ENCODE measurements around the gene MAGEA9. TPM values are rescaled to one million over a fixed set of nuclear protein-coding genes. Genes with fewer than 3 reads are reported as not detected.
A peak's percentile ranks its signal among the peaks of the same experiment; 100 is the strongest.
"Not testable (repeated sequence)": the region's sequence is repeated elsewhere in the genome, so short reads cannot be mapped to it uniquely, and the experiment has no call there.

MAGEA9 gene
- total RNA-seq: not detected

- not testable (repeated sequence) for H3K27me3 Mint-ChIP-seq; H3K27ac Mint-ChIP-seq; ATAC-seq; H3K36me3 Mint-ChIP-seq; H3K4me1 Mint-ChIP-seq (ENCODE audit: low read depth in 2 of 2); DNase-seq (ENCODE audit: low spot score); H3K9me3 Mint-ChIP-seq; H3K4me3 Mint-ChIP-seq
These were observed at the start of gene MAGEA9 for GRCh38 chrX:149781727-149782126. Gene MAGEA9 (plus strand): TSS chrX:149781930. CDS start chrX:149786211, 4,281 bp downstream.

GRCh38 chrX:149742269-149742668, 39.5 kb upstream of the MAGEA9 start:
- not testable (repeated sequence) for H3K27me3 Mint-ChIP-seq; H3K4me3 Mint-ChIP-seq; H3K4me1 Mint-ChIP-seq (ENCODE audit: low read depth in 2 of 2); H3K27ac Mint-ChIP-seq; H3K36me3 Mint-ChIP-seq; DNase-seq (ENCODE audit: low spot score); H3K9me3 Mint-ChIP-seq; ATAC-seq

- DNase-seq (ENCODE audit: low spot score); ATAC-seq; H3K27me3 Mint-ChIP-seq; H3K36me3 Mint-ChIP-seq; H3K4me3 Mint-ChIP-seq; H3K4me1 Mint-ChIP-seq (ENCODE audit: low read depth in 2 of 2); H3K9me3 Mint-ChIP-seq; H3K27ac Mint-ChIP-seq: not testable (repeated sequence)
These were observed 35.2 kb upstream of the MAGEA9 start for GRCh38 chrX:149746390-149747007.

GRCh38 chrX:149757206-149758067, 24.3 kb upstream of the MAGEA9 start:
- Mint-ChIP-seq H3K4me3 (no peak overlapping the region), H3K36me3 (no peaks in the 10 kb centered on the region), H3K27ac (no peak overlapping the region), H3K4me1 (ENCODE audit: low read depth in 2 of 2) (peaks cover 0 to 4% of the 10 kb centered on the region in 2 donors), H3K9me3 (no peaks in the 10 kb centered on the region), H3K27me3 (peaks cover 0 to 15% of the 10 kb centered on the region in 2 donors)
- DNase-seq (ENCODE audit: low spot score) (no peak), ATAC-seq (peak in 1 of 2 donors; percentile 37)

GRCh38 chrX:149758068-149758714, 23.5 kb upstream of the MAGEA9 start:
- peaks cover 0 to 4% of the 10 kb centered on the region in 2 donors for H3K4me1 Mint-ChIP-seq (ENCODE audit: low read depth in 2 of 2)
- H3K4me3 Mint-ChIP-seq: no peak overlapping the region
- no peak for ATAC-seq
- no peaks in the 10 kb centered on the region for H3K9me3 Mint-ChIP-seq
- H3K36me3 Mint-ChIP-seq: no peaks in the 10 kb centered on the region
- DNase-seq (ENCODE audit: low spot score): no peak
- no peak overlapping the region for H3K27ac Mint-ChIP-seq
- H3K27me3 Mint-ChIP-seq: peaks cover 0 to 15% of the 10 kb centered on the region in 2 donors

GRCh38 chrX:149758715-149759078, 23.0 kb upstream of the MAGEA9 start:
- not testable (repeated sequence) for DNase-seq (ENCODE audit: low spot score); H3K4me3 Mint-ChIP-seq; ATAC-seq; H3K9me3 Mint-ChIP-seq; H3K27ac Mint-ChIP-seq; H3K4me1 Mint-ChIP-seq (ENCODE audit: low read depth in 2 of 2); H3K36me3 Mint-ChIP-seq
- H3K27me3 Mint-ChIP-seq: peaks cover 0 to 12% of the 10 kb centered on the region in 2 donors

GRCh38 chrX:149759824-149760223, 21.9 kb upstream of the MAGEA9 start:
- Mint-ChIP-seq H3K36me3 (no peaks in the 10 kb centered on the region), H3K9me3 (no peaks in the 10 kb centered on the region), H3K4me3 (no peak overlapping the region), H3K4me1 (ENCODE audit: low read depth in 2 of 2) (peaks cover 0 to 8% of the 10 kb centered on the region in 2 donors), H3K27ac (no peak overlapping the region), H3K27me3 (peaks cover 0 to 10% of the 10 kb centered on the region in 2 donors)
- no peak for DNase-seq (ENCODE audit: low spot score)
- ATAC-seq: no peak

- no peak for DNase-seq (ENCODE audit: low spot score)
- peak in 1 of 2 donors; percentile 40 for ATAC-seq
- Mint-ChIP-seq H3K4me3 (no peak overlapping the region), H3K27me3 (peaks cover 0 to 10% of the 10 kb centered on the region in 2 donors), H3K27ac (no peak overlapping the region), H3K9me3 (no peaks in the 10 kb centered on the region), H3K36me3 (no peaks in the 10 kb centered on the region), H3K4me1 (ENCODE audit: low read depth in 2 of 2) (peaks cover 0 to 8% of the 10 kb centered on the region in 2 donors)
These were observed 20.8 kb upstream of the MAGEA9 start for GRCh38 chrX:149760965-149761364.

- not testable (repeated sequence) for H3K9me3 Mint-ChIP-seq
These were observed 19.7 kb upstream of the MAGEA9 start for GRCh38 chrX:149761858-149762674.

GRCh38 chrX:149762696-149763614, 18.8 kb upstream of the MAGEA9 start:
- no peaks in the 10 kb centered on the region for H3K9me3 Mint-ChIP-seq
- no peak overlapping the region for H3K4me3 Mint-ChIP-seq
- peaks cover 0 to 6% of the 10 kb centered on the region in 2 donors for H3K27me3 Mint-ChIP-seq
- peaks cover 0 to 8% of the 10 kb centered on the region in 2 donors for H3K4me1 Mint-ChIP-seq (ENCODE audit: low read depth in 2 of 2)
- no peak overlapping the region for H3K27ac Mint-ChIP-seq
- ATAC-seq (peak in 1 of 2 donors; percentile 34), DNase-seq (ENCODE audit: low spot score) (no peak)
- H3K36me3 Mint-ChIP-seq: no peaks in the 10 kb centered on the region

More at GRCh38 chrX:149761858-149762674, 19.7 kb upstream of the MAGEA9 start:
- not testable (repeated sequence) for H3K27me3 Mint-ChIP-seq; H3K36me3 Mint-ChIP-seq; DNase-seq (ENCODE audit: low spot score); H3K4me1 Mint-ChIP-seq (ENCODE audit: low read depth in 2 of 2); H3K27ac Mint-ChIP-seq; H3K4me3 Mint-ChIP-seq
- ATAC-seq: peak in 1 of 2 donors; percentile 22

- ATAC-seq; H3K4me1 Mint-ChIP-seq (ENCODE audit: low read depth in 2 of 2); DNase-seq (ENCODE audit: low spot score); H3K9me3 Mint-ChIP-seq; H3K27me3 Mint-ChIP-seq; H3K36me3 Mint-ChIP-seq; H3K4me3 Mint-ChIP-seq; H3K27ac Mint-ChIP-seq: not testable (repeated sequence)
These were observed 11.4 kb upstream of the MAGEA9 start for GRCh38 chrX:149770344-149770743.

- not testable (repeated sequence) for H3K9me3 Mint-ChIP-seq; DNase-seq (ENCODE audit: low spot score); H3K4me3 Mint-ChIP-seq; H3K36me3 Mint-ChIP-seq; H3K4me1 Mint-ChIP-seq (ENCODE audit: low read depth in 2 of 2); H3K27ac Mint-ChIP-seq; H3K27me3 Mint-ChIP-seq; ATAC-seq
These were observed 8.7 kb upstream of the MAGEA9 start for GRCh38 chrX:149773026-149773425.

All from natural killer cell treated with Interleukin-12 subunit alpha and Interleukin-12 subunit beta and Interleukin-15 and Interleukin-18, amount 100 ng/mL, for 72 hours (primary cell).